ACHN (cell line): ENCODE results near the gene ARIH2.
A peak's percentile ranks its signal among the peaks of the same experiment; 100 is the strongest.
"Not testable (repeated sequence)": the region's sequence is repeated elsewhere in the genome, so short reads cannot be mapped to it uniquely, and the experiment has no call there.

ENCODE experiments used
- DNase-seq: peaks from one replicate; pipeline ENCODE4 v3.0.0-alpha.2; 2015
- in situ Hi-C: cut with HindIII; loops from 2 replicates; pipeline ENCODE4 v1.10.0; 2017; ENCODE audit warnings: low sequenced_read_pairs, low pct_ligation_motif_present, low pct_unique_long_range_greater_than_20kb

ARIH2 gene

GRCh38 chr3:48991851-48992545 lies 73.4 kb downstream of the ARIH2 start:
- in situ Hi-C loops: no loop called here

GRCh38 chr3:48993834-48994233 lies 75.2 kb downstream of the ARIH2 start:
- in situ Hi-C loops: no loop called here
- no peak for DNase-seq

More at GRCh38 chr3:48991851-48992545, 73.4 kb downstream of the ARIH2 start:
- no peak for DNase-seq

- in situ Hi-C loops: no loop called here
- no peak for DNase-seq
Observed at GRCh38 chr3:48996640-48997039, 78.0 kb downstream of the ARIH2 start.

GRCh38 chr3:48997102-48997635 lies 78.5 kb downstream of the ARIH2 start:
- in situ Hi-C loops: no loop called here
- no peak for DNase-seq

GRCh38 chr3:48997714-48998637 lies 79.3 kb downstream of the ARIH2 start:
- in situ Hi-C loops: no loop called here
- DNase-seq: no peak

GRCh38 chr3:48999085-48999858 lies 80.6 kb downstream of the ARIH2 start:
- in situ Hi-C loops: no loop called here

GRCh38 chr3:49001155-49001554 lies 82.5 kb downstream of the ARIH2 start:
- in situ Hi-C loops: no loop called here

More at GRCh38 chr3:48999085-48999858, 80.6 kb downstream of the ARIH2 start:
- DNase-seq: no peak

GRCh38 chr3:49004352-49005302 lies 86.0 kb downstream of the ARIH2 start:
- in situ Hi-C loops: no loop called here

More at GRCh38 chr3:49001155-49001554, 82.5 kb downstream of the ARIH2 start:
- DNase-seq: no peak

GRCh38 chr3:49005303-49005680 lies 86.7 kb downstream of the ARIH2 start:
- in situ Hi-C loops: no loop called here
- DNase-seq: no peak

More at GRCh38 chr3:49004352-49005302, 86.0 kb downstream of the ARIH2 start:
- no peak for DNase-seq

- no peak for DNase-seq
- in situ Hi-C loops: no loop called here
Observed at GRCh38 chr3:49005998-49006397, 87.4 kb downstream of the ARIH2 start.

- peak; percentile 40 for DNase-seq
- in situ Hi-C loops: no loop called here
Observed at GRCh38 chr3:49006408-49007067, 87.9 kb downstream of the ARIH2 start.

- in situ Hi-C loops: no loop called here
- peak; percentile 95 for DNase-seq
Observed at GRCh38 chr3:49007068-49007770, 88.6 kb downstream of the ARIH2 start, which contains the start of gene WDR6. Gene WDR6 (plus strand): TSS chr3:49007391. CDS start chr3:49007432, 41 bp downstream.

- peak; percentile 85 for DNase-seq
- in situ Hi-C loops: no loop called here
Observed at GRCh38 chr3:49007771-49008528, 89.3 kb downstream of the ARIH2 start.

- DNase-seq, in situ Hi-C loops: not testable (repeated sequence)
Observed at GRCh38 chr3:49008627-49009026, 90.0 kb downstream of the ARIH2 start.

- in situ Hi-C loops: no loop called here
- DNase-seq: no peak
Observed at GRCh38 chr3:49009396-49009795, 90.8 kb downstream of the ARIH2 start.
